Lung microvascular endothelial cell (primary cell): ENCODE data around the gene SLAMF6. TPM values are rescaled to one million over a fixed set of nuclear protein-coding genes. Genes with fewer than 3 reads are reported as not detected.

Experiments used
- total RNA-seq: library from RNA; depleted of rRNA; stranded (reverse); fragments of >200 nt; gene quantifications from 2 replicates; pipeline ENCODE4 v1.2.1, GENCODE V29; 2014

The SLAMF6 gene
- total RNA-seq, 1 donor from 2014 or later: not detected

Other genes starting within 250 kb of the SLAMF6 start
- 20.3 and 28.4 TPM in 2 replicates for gene PEX19, start 238.1 kb downstream of the SLAMF6 start, total RNA-seq
- 206 and 209 TPM in 2 replicates for gene COPA, start 180.0 kb downstream of the SLAMF6 start, total RNA-seq
- gene NCSTN, start 179.9 kb downstream of the SLAMF6 start, total RNA-seq: 42.1 and 57.3 TPM in 2 replicates
- not detected in 2 replicates for gene NHLH1, start 156.2 kb downstream of the SLAMF6 start, total RNA-seq
- not detected in 2 replicates for gene VANGL2, start 122.7 kb downstream of the SLAMF6 start, total RNA-seq
- not detected in 2 replicates for gene CD84, start 56.2 kb upstream of the SLAMF6 start, total RNA-seq
- not detected in 2 replicates for gene SLAMF1, start 123.8 kb upstream of the SLAMF6 start, total RNA-seq
- gene CD48, start 188.6 kb upstream of the SLAMF6 start, total RNA-seq: not detected in 2 replicates
- gene SLAMF7, start 216.0 kb upstream of the SLAMF6 start, total RNA-seq: not detected in 2 replicates